ENCODE data around the gene MAGI1.

MAGI1 gene

GRCh38 chr3:65334045-65334665 lies 704.6 kb downstream of the MAGI1 start:
- DNase-seq, result no peak

DNA sequence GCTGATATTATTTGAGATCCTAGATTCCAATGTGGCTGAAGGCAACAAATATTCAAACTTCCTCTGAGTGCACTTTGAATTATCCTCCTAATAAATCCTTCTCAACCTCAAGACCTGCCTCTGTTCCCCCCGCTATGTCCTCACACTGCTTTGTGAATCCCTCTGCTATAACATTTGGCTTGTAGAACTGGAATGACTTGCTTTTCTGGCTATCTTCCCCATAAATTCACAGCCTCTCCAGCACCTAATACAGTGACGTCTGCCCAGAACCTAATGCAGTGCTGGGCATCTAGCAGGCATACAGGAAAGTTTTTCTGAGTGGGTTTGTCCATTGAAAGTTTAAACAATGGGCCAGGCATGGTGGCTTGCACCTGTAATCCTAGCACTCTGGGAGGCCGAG lies 707.0 kb downstream of the MAGI1 start:
- no peak for DNase-seq

DNA sequence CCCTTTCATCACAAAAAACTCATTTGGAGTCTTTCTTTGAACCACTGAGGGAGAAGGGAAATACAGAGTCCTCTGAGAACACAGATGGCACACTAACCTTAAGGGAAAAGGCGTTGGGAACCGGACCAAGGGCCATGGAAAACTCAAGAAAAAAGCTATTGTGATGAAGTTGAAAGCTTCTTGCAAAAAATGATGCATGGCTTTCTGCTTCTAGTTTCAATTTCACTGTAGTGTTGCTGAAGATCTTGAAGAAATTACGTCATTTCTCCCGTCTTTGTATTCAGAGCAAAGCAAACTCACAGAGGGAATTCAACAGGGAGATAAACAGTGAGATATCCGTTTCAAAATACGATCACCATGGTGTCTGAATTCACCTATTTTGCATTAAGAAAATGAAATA lies 708.6 kb downstream of the MAGI1 start:
- no peak for DNase-seq

DNA sequence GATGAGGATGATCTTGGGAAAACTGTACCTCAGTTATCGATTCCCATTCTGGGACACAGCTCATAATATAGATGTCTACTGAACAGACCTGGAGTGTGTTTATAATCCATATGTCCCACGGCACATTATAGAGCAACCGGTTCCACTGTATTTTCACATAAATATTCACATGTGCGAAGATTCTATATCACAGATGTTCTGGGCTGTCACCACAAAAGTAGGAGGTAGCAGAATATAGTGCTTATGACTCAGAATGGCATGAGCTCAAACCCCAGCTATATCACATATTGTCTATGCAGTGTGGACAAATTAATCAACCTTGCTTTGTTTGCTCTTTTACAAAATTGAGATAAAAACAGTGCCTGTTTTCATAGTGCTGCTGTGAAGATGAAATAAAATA lies 710.6 kb downstream of the MAGI1 start:
- DNase-seq, result no peak

DNA sequence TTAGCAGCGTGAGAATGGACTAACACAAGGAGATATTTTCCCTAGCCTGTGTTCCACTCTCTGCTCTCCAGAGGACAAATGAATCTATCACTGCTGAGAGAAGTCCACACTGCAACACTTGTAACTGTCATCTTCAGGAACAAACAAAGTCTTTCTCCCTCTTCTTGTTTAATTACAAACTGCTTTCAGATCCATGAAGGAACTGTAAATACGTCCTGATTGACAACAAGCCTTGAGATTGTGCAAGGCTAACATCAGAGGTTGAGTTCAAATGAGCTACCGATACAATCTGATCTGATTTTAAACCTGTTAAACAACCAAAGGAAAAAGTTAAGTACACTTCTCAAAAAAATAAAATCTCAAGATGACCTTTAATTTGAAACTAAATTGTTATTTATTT lies 712.1 kb downstream of the MAGI1 start:
- DNase-seq, result no peak

DNA sequence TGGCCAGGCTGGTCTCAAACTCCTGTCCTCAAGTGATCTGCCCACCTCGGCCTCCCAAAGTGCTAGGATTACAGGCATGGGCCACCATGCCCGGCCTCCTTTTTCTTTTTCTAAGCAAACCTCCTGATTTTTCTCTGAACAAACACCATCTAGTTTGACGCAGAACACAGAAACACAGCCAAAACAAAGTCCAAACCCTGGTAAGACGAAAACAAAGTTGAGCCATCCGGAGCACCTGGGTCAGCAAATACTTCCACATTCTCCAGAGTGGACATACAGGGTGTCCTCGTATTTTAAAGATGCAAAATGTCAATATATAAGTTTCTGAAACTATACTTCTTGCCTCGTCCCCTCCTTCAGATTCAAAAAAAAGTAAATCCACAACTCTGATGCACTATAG lies 715.8 kb downstream of the MAGI1 start:
- DNase-seq, result no peak

DNA sequence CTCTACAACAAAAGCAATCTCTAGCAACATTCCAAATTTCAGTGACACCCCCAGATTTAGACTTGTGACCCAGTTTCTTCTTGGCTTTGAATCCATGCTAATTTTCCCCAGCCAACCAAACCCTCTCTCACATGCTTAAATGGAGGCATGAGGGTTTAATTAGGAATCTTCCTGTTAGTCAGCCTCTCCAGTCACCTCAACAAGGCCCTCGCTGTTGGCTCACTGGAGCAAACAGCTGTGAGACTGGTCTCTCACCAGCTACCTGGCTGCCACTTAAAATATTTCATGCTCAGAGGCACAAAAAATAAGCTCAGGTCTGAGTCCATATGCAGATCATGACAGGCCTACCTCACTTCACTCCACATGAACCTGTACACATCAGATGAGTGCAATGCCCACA lies 720.5 kb downstream of the MAGI1 start:
- DNase-seq, result no peak

- DNase-seq, result no peak
Measured at GRCh38 chr3:65314916-65315315, 723.8 kb downstream of the MAGI1 start.

DNA sequence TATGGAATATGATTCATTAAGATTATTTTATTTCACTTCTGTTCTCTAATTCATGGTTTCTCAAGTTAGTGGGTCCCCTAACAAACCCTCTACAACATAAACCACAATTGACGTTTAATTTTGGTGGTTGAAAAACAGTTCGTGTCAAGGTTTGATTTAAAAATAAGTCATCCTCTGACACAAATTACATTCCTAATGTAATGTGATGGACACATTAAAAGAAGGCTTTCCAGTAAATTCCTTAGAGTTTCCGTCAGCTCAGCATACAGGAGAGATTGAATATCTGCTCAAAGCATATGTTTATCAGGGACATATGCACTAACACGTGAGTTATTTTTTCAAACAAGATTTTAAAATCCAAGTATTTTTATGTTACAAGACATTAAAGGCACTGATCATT lies 724.4 kb downstream of the MAGI1 start:
- DNase-seq, result no peak

- DNase-seq, result no peak
Measured at GRCh38 chr3:65313666-65314065, 725.1 kb downstream of the MAGI1 start.

GRCh38 chr3:65305836-65306235 lies 732.9 kb downstream of the MAGI1 start:
- no peak for DNase-seq
